Airway epithelial cell (primary cell): ENCODE results near the gene ZNF19. TPM values are rescaled to one million over a fixed set of nuclear protein-coding genes. Genes with fewer than 3 reads are reported as not detected.

Experiments used
- total RNA-seq: library from RNA; depleted of rRNA; stranded (reverse); fragments of >200 nt; gene quantifications from 2 replicates; pipeline ENCODE4 v1.2.3, GENCODE V29; 2015

The ZNF19 gene
- total RNA-seq = 0.42 and 0.49 TPM in 2 replicates

DNA sequence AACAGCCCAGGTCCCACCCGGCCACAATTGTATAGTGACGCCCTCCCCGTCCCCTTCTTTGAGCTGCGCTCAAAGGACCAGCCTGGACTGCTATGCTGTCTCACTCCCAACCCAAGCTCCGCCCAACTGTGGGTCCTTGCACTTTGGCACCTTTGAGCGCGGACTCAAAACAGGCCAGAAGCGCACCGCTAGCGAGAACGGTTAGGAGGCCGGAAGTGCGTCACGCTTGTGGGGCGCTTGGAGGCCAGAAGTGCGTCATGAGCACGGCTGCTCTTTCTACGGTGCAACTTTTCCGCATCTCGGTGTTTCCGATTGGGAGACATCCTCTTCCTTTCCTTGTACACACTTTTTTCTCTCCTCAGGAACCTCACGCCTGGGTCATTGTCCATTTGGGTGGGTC is at the start of gene ZNF19:
TSS of gene ZNF19 (minus strand) at position 203 of the 400 bp plus-strand sequence. CDS start 7,210 bp downstream, outside the sequence.

DNA sequence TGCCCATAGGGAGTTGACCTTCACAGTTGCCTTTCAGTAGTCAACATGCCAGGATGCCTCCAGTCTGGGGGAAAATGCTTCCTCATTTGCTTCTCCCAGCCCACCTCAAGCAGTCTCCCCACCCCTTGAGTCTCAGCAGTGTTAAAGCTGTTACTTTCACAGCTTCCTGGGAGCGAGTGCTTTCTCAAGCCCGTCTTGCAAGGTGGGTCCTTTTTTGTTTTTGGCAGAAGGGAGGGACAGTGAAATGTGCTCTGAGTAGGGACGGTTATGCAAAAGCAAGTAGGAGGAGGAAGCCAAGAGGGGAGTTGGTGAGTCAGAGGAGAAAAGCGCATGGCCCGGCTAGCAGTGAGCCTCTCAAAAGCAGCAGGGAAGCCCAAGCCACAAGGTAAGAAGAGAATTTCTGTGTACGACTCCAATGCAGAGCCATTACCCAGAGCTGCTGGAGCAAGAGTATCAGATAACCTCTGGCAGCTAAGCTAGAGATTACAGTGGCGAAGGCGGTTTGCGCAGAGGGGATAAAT is 37.0 kb upstream of the ZNF19 start, which contains the start of gene CHST4:
TSS of gene CHST4 (plus strand) at position 316 of the 521 bp plus-strand sequence. CDS start 10,252 bp downstream, outside the sequence.

GRCh38 chr16:71461686-71462648 is 27.2 kb downstream of the ZNF19 start, which contains the start of gene ZNF23:
ZNF23 (minus strand) TSS chr16:71462247; CDS start chr16:71456796, 5,451 bp downstream.

GRCh38 chr16:71442051-71442440 is 47.1 kb downstream of the ZNF19 start, which contains the start of gene TLE7:
TLE7 (minus strand) TSS chr16:71442054; CDS start chr16:71433324, 8,730 bp downstream.

Other genes with a start within 250 kb of the ZNF19 start
- gene CMTR2, start 199.9 kb downstream of the ZNF19 start, total RNA-seq = 13.0 and 21.2 TPM in 2 replicates
- 1.3 TPM in 1 of 2 replicates, not detected in the other for gene CALB2, start 130.6 kb downstream of the ZNF19 start, total RNA-seq
- 0.14 TPM in 1 of 2 replicates, not detected in the other for gene TLE7, start 47.3 kb downstream of the ZNF19 start, total RNA-seq
- 3.7 and 5.0 TPM in 2 replicates for gene ZNF23, start 27.1 kb downstream of the ZNF19 start, total RNA-seq
- not detected in 2 replicates for gene CHST4, start 37.1 kb upstream of the ZNF19 start, total RNA-seq
- gene TAT, start 87.8 kb upstream of the ZNF19 start, total RNA-seq = not detected in 2 replicates
- gene MARVELD3, start 136.9 kb upstream of the ZNF19 start, total RNA-seq = 12.2 and 18.1 TPM in 2 replicates
- 2.6 and 4.4 TPM in 2 replicates for gene PHLPP2, start 235.4 kb upstream of the ZNF19 start, total RNA-seq